WTC11 (cell line): ENCODE results near the gene BICDL2. TPM values are rescaled to one million over a fixed set of nuclear protein-coding genes. Genes with fewer than 3 reads are reported as not detected.

Experiments used
- ATAC-seq: fragments of 200-7000 bp; cut with Tn5 transposase; 2 replicates; pipeline ENCODE4 v1.10.0; 2021; ENCODE audit warnings: mild to moderate bottlenecking, moderate library complexity
- CTCF ChIA-PET: fragments of 300-600 bp; sonication (Branson Sonifier 250); formaldehyde crosslinking; loops from one replicate; lab custom pipeline; 2021; ENCODE audit warnings: antibody characterized with exemption; lab: Charles Lee
- POLR2A ChIA-PET: fragments of 350-600 bp; sonication (Branson Sonifier 250); formaldehyde crosslinking; loops from one replicate; lab custom pipeline; 2021; ENCODE audit warnings: antibody characterized with exemption; lab: Charles Lee
- DNase-seq: peaks from one replicate; pipeline ENCODE4 v3.0.0; 2021; ENCODE audit warnings: low spot score
- H3K27ac Mint-ChIP-seq: 2 replicates; pipeline ENCODE4 v1.8.0; 2021; ENCODE audit warnings: mixed read lengths
- H3K27me3 Mint-ChIP-seq: 2 replicates; pipeline ENCODE4 v1.8.0; 2021; ENCODE audit warnings: low read depth, mild to moderate bottlenecking, moderate library complexity, mixed read lengths
- H3K36me3 Mint-ChIP-seq: 2 replicates; pipeline ENCODE4 v1.8.0; 2021; ENCODE audit warnings: mixed read lengths
- H3K4me1 Mint-ChIP-seq: 2 replicates; pipeline ENCODE4 v1.8.0; 2022; ENCODE audit warnings: mixed read lengths
- H3K4me3 Mint-ChIP-seq: 2 replicates; pipeline ENCODE4 v1.8.0; 2021; ENCODE audit warnings: mild to moderate bottlenecking, moderate library complexity, mixed read lengths
- H3K9me3 Mint-ChIP-seq: 2 replicates; pipeline ENCODE4 v1.8.0; 2021; ENCODE audit warnings: mixed read lengths
- AFF4 ChIP-seq: sonication (generic); formaldehyde crosslinking; IDR thresholded peaks from 2 replicates; pipeline ENCODE4 v1.8.1; 2023; ENCODE audit warnings: mild to moderate bottlenecking, missing genetic modification reagents, borderline replicate concordance
- ARID4B ChIP-seq: sonication (generic); formaldehyde crosslinking; IDR thresholded peaks from 2 replicates; pipeline ENCODE4 v1.8.0; 2023; ENCODE audit warnings: missing genetic modification reagents, mild to moderate bottlenecking, borderline replicate concordance
- FOXJ3 ChIP-seq: sonication (generic); formaldehyde crosslinking; IDR thresholded peaks from 2 replicates; pipeline ENCODE4 v1.9.0; 2021; ENCODE audit warnings: missing genetic modification reagents, mild to moderate bottlenecking, borderline replicate concordance
- total RNA-seq: library from RNA; stranded (reverse); gene quantifications from 3 replicates; pipeline ENCODE4 v1.2.3, GENCODE V29; 2021
- TF ChIP-seq, protein P1 (sequence below): sonication (generic); formaldehyde crosslinking; IDR thresholded peaks from 2 replicates; pipeline ENCODE4 v1.8.1; 2022; ENCODE audit warnings: mild to moderate bottlenecking, moderate library complexity, missing genetic modification reagents
- TF ChIP-seq, protein P2 (sequence below): fragments of 250-450 bp; sonication (Bioruptor Pico); IDR thresholded peaks from 2 replicates; pipeline ENCODE4 v2.1.2; 2022; ENCODE audit warnings: mild to moderate bottlenecking, moderate library complexity

The BICDL2 gene
- total RNA-seq, 1 experiment from 2014 or later, result 28.2 TPM

GRCh38 chr16:2979669-2980226, 57.0 kb downstream of the BICDL2 start:
- peak; percentile 63 for DNase-seq
- H3K27me3 Mint-ChIP-seq, result peaks cover 6% of the 10 kb centered on the region; the same call in 1 of the 2 replicates

More at GRCh38 chr16:2979669-2980226, 57.0 kb downstream of the BICDL2 start:
- Mint-ChIP-seq H3K36me3 (no peaks in the 10 kb centered on the region), H3K4me1 (peaks cover 24% of the 10 kb centered on the region), H3K4me3 (peak overlapping the region; percentile 79), H3K9me3 (no peaks in the 10 kb centered on the region), H3K27ac (no peak overlapping the region)
- TF ChIP-seq, protein P1, sequence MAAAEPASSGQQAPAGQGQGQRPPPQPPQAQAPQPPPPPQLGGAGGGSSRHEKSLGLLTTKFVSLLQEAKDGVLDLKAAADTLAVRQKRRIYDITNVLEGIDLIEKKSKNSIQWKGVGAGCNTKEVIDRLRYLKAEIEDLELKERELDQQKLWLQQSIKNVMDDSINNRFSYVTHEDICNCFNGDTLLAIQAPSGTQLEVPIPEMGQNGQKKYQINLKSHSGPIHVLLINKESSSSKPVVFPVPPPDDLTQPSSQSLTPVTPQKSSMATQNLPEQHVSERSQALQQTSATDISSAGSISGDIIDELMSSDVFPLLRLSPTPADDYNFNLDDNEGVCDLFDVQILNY (CRISPR knock-in tag), result peak; percentile 28; the same call in 1 of the 2 replicates
- no peak for TF ChIP-seq FOXJ3 (CRISPR knock-in tag)
- no peak for TF ChIP-seq AFF4
- TF ChIP-seq ARID4B (CRISPR knock-in tag), result peak; percentile 55; the same call in 1 of the 2 replicates
- TF ChIP-seq, protein P2, sequence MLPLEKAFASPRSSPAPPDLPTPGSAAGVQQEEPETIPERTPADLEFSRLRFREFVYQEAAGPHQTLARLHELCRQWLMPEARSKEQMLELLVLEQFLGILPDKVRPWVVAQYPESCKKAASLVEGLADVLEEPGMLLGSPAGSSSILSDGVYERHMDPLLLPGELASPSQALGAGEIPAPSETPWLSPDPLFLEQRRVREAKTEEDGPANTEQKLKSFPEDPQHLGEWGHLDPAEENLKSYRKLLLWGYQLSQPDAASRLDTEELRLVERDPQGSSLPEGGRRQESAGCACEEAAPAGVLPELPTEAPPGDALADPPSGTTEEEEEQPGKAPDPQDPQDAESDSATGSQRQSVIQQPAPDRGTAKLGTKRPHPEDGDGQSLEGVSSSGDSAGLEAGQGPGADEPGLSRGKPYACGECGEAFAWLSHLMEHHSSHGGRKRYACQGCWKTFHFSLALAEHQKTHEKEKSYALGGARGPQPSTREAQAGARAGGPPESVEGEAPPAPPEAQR, result no peak
- ChIA-PET CTCF (interaction anchor here (1.5 to 3.9 kb wide), 4 partner anchors 10 to 150 kb away, joined by 3 to 46 read pairs (median 34); partner anchors contain the start of gene KREMEN2), POLR2A (interaction anchor here (2.1 to 2.8 kb wide), 3 partner anchors 8 to 28 kb away, joined by 9 to 11 read pairs (median 9); partner anchors contain the start of gene PAQR4)
- peak; percentile 4 for ATAC-seq

Other genes with a start within 250 kb of the BICDL2 start
- 0.18 to 0.44 TPM (median 0.24 TPM) in 3 replicates for gene PRSS33, start 249.4 kb downstream of the BICDL2 start, total RNA-seq
- gene PRSS41, start 238.5 kb downstream of the BICDL2 start, total RNA-seq, result not detected in 3 replicates
- gene PRSS21, start 219.7 kb downstream of the BICDL2 start, total RNA-seq, result 1.2 to 1.5 TPM (median 1.4 TPM) in 3 replicates
- not detected in 3 replicates for gene ZG16B, start 206.6 kb downstream of the BICDL2 start, total RNA-seq
- 2.3 to 3.9 TPM (median 3.0 TPM) in 3 replicates for gene PRSS22, start 178.8 kb downstream of the BICDL2 start, total RNA-seq
- gene FLYWCH2, start 153.7 kb downstream of the BICDL2 start, total RNA-seq, result 19.7 to 25.0 TPM (median 20.7 TPM) in 3 replicates
- 27.2 to 34.2 TPM (median 32.6 TPM) in 3 replicates for gene FLYWCH1, start 125.0 kb downstream of the BICDL2 start, total RNA-seq
- 7.5 to 8.6 TPM (median 8.5 TPM) in 3 replicates for gene KREMEN2, start 72.7 kb downstream of the BICDL2 start, total RNA-seq
- 21.1 to 32.4 TPM (median 21.5 TPM) in 3 replicates for gene PAQR4, start 67.6 kb downstream of the BICDL2 start, total RNA-seq
- gene PKMYT1, start 56.5 kb downstream of the BICDL2 start, total RNA-seq, result 102 to 120 TPM (median 113 TPM) in 3 replicates
- 0.87 to 1.1 TPM (median 0.92 TPM) in 3 replicates for gene CLDN9, start 24.0 kb downstream of the BICDL2 start, total RNA-seq
- 746 to 778 TPM (median 775 TPM) in 3 replicates for gene CLDN6, start 18.8 kb downstream of the BICDL2 start, total RNA-seq
- 78.9 to 87.0 TPM (median 79.5 TPM) in 3 replicates for gene TNFRSF12A, start 16.6 kb downstream of the BICDL2 start, total RNA-seq
- 76.0 to 84.0 TPM (median 83.2 TPM) in 3 replicates for gene HCFC1R1, start 13.0 kb downstream of the BICDL2 start, total RNA-seq
- 76.5 to 94.2 TPM (median 88.7 TPM) in 3 replicates for gene THOC6, start 12.9 kb downstream of the BICDL2 start, total RNA-seq
- gene MMP25, start 9.6 kb upstream of the BICDL2 start, total RNA-seq, result 41.2 to 49.0 TPM (median 43.3 TPM) in 3 replicates
- gene IL32, start 28.7 kb upstream of the BICDL2 start, total RNA-seq, result 3.5 to 4.7 TPM (median 3.6 TPM) in 3 replicates
- gene ZSCAN10, start 62.4 kb upstream of the BICDL2 start, total RNA-seq, result 263 to 286 TPM (median 271 TPM) in 3 replicates
- 17.7 to 22.7 TPM (median 21.3 TPM) in 3 replicates for gene ZNF205, start 75.6 kb upstream of the BICDL2 start, total RNA-seq
- gene ZNF213, start 98.1 kb upstream of the BICDL2 start, total RNA-seq, result 8.9 to 11.6 TPM (median 10.3 TPM) in 3 replicates
- 0.27 to 0.46 TPM (median 0.44 TPM) in 3 replicates for gene OR1F1, start 151.3 kb upstream of the BICDL2 start, total RNA-seq
- gene ZNF200, start 198.2 kb upstream of the BICDL2 start, total RNA-seq, result 6.8 to 9.7 TPM (median 7.2 TPM) in 3 replicates
- gene MEFV, start 219.7 kb upstream of the BICDL2 start, total RNA-seq, result 0.09 to 0.21 TPM (median 0.14 TPM) in 3 replicates
- gene ZNF263, start 246.5 kb upstream of the BICDL2 start, total RNA-seq, result 24.9 to 29.5 TPM (median 27.8 TPM) in 3 replicates